ENCODE data around the gene FIBP. TPM values are rescaled to one million over a fixed set of nuclear protein-coding genes. Genes with fewer than 3 reads are reported as not detected.

The FIBP gene
- total RNA-seq, 1 experiment from 2014 or later: 105 TPM

- TF ChIP-seq EZH2 (IDR thresholded peaks at IDR 0.05; ENCODE audit: low read depth): no peak
- TF ChIP-seq CTCF (conservative IDR thresholded peaks at IDR 0.05): no peak
- POLR2A ChIA-PET (ENCODE audit: unreplicated experiment): interaction anchor here (1.0 kb wide), 1 partner anchor 193 kb away, joined by 4 read pairs; the partner anchor contains the start of gene RELA
- Histone ChIP-seq H3K27ac (no peak overlapping the region), H3K4me2 (peak overlapping the region; percentile 91), H2AFZ (no peak overlapping the region), H3K27me3 (ENCODE audit: insufficient read depth, low read depth) (no peaks in the 10 kb centered on the region), H3K79me2 (ENCODE audit: low read depth) (peaks cover 47% of the 10 kb centered on the region), H3K4me3 (peak overlapping the region; percentile 96), H3K9me3 (ENCODE audit: insufficient read depth, low read depth) (no peaks in the 10 kb centered on the region), H3F3A (ENCODE audit: insufficient read depth, low read depth) (peaks cover 74% of the 10 kb centered on the region), H3K9me2 (ENCODE audit: insufficient read depth) (no peaks in the 10 kb centered on the region), H3K36me3 (ENCODE audit: low read depth) (peaks cover 30% of the 10 kb centered on the region), H4K20me1 (ENCODE audit: insufficient read depth) (peaks cover 46% of the 10 kb centered on the region), H3K4me1 (replicated peaks; ENCODE audit: insufficient read depth) (peaks cover 13% of the 10 kb centered on the region)
- DNase-seq: peak in 1 of 2 experiments; percentile 31
- intact Hi-C loops (cut with micrococcal nuclease; ENCODE audit: unreplicated experiment): no loop called here
- BruUV-seq (replicated peaks): TSS peak; percentile 31
- CTCF ChIA-PET: no interaction called here
Measured at GRCh38 chr11:65855927-65856363, 32.3 kb downstream of the FIBP start.

- CTCF ChIA-PET: no interaction called here
- Histone ChIP-seq H3K9me2 (ENCODE audit: insufficient read depth) (no peaks in the 10 kb centered on the region), H3K27ac (no peak overlapping the region), H3K79me2 (ENCODE audit: low read depth) (peaks cover 46% of the 10 kb centered on the region), H2AFZ (no peak overlapping the region), H4K20me1 (ENCODE audit: insufficient read depth) (peaks cover 46% of the 10 kb centered on the region), H3K36me3 (ENCODE audit: low read depth) (peaks cover 30% of the 10 kb centered on the region), H3K4me2 (peak overlapping the region; percentile 91; the same call in 1 of the 2 replicates), H3K9me3 (ENCODE audit: insufficient read depth, low read depth) (no peaks in the 10 kb centered on the region), H3K4me3 (no peak overlapping the region; the same call in 1 of the 2 replicates), H3K27me3 (ENCODE audit: insufficient read depth, low read depth) (no peaks in the 10 kb centered on the region), H3K4me1 (replicated peaks; ENCODE audit: insufficient read depth) (peaks cover 13% of the 10 kb centered on the region), H3F3A (ENCODE audit: insufficient read depth, low read depth) (peaks cover 67% of the 10 kb centered on the region)
- POLR2A ChIA-PET (ENCODE audit: unreplicated experiment): interaction anchor here (0.6 kb wide), 1 partner anchor 143 kb away, joined by 3 read pairs; no protein-coding TSS in a partner anchor
- BruUV-seq (replicated peaks): no TSS peak
- DNase-seq: no peak
- intact Hi-C loops (cut with micrococcal nuclease; ENCODE audit: unreplicated experiment): no loop called here
- no peak for TF ChIP-seq EZH2 (IDR thresholded peaks at IDR 0.05; ENCODE audit: low read depth)
- TF ChIP-seq CTCF (conservative IDR thresholded peaks at IDR 0.05): no peak
Measured at GRCh38 chr11:65854852-65855837, 33.1 kb downstream of the FIBP start.

DNA sequence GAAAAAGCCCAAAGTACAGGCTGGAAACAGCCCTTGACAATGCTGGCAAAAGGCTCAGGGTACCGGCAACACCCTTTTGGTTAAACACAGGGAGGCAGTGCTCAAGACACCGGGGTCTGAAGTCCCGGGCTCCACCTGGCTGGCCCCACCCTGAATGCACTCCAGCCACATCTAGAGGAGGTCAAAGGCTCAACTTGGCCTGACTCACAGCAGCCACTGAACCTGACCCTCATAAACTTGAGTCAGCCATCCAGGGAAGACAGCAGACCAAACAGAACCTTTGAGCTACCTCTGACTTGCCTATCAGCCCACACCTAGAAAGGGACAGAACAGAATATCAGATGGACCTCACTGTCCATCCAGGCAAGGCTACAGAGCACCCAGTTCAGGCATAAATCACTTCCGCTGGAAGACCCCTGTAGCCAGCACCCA lies 34.1 kb downstream of the FIBP start:
- H3K27me3 ChIP-seq (ENCODE audit: insufficient read depth, low read depth): no peaks in the 10 kb centered on the region
- H3K4me1 ChIP-seq (replicated peaks; ENCODE audit: insufficient read depth): peaks cover 8% of the 10 kb centered on the region
- ChIA-PET POLR2A (ENCODE audit: unreplicated experiment) (no interaction called here), CTCF (no interaction called here)
- peaks cover 30% of the 10 kb centered on the region for H3K36me3 ChIP-seq (ENCODE audit: low read depth)
- peaks cover 46% of the 10 kb centered on the region for H4K20me1 ChIP-seq (ENCODE audit: insufficient read depth)
- no peak overlapping the region for H3K4me2 ChIP-seq
- peaks cover 46% of the 10 kb centered on the region for H3K79me2 ChIP-seq (ENCODE audit: low read depth)
- no peak for TF ChIP-seq EZH2 (IDR thresholded peaks at IDR 0.05; ENCODE audit: low read depth)
- TF ChIP-seq CTCF (conservative IDR thresholded peaks at IDR 0.05): no peak
- H3K9me3 ChIP-seq (ENCODE audit: insufficient read depth, low read depth): no peaks in the 10 kb centered on the region
- DNase-seq: no peak
- intact Hi-C loops (cut with micrococcal nuclease; ENCODE audit: unreplicated experiment): no loop called here
- H3K4me3 ChIP-seq: no peak overlapping the region
- H3K9me2 ChIP-seq (ENCODE audit: insufficient read depth): no peaks in the 10 kb centered on the region
- no TSS peak for BruUV-seq (replicated peaks)
- no peak overlapping the region for H3K27ac ChIP-seq
- no peak overlapping the region for H2AFZ ChIP-seq
- peaks cover 66% of the 10 kb centered on the region for H3F3A ChIP-seq (ENCODE audit: insufficient read depth, low read depth)

All from PC-9 (cell line).